Glutamatergic neuron (in vitro differentiated cells): ENCODE measurements around the gene PERCC1. TPM values are rescaled to one million over a fixed set of nuclear protein-coding genes. Genes with fewer than 3 reads are reported as not detected.
A peak's percentile ranks its signal among the peaks of the same experiment; 100 is the strongest.

Source experiments
- DNase-seq: peaks from one replicate; pipeline ENCODE4 v3.0.0; 2022
- H3K27ac Mint-ChIP-seq: one replicate; pipeline ENCODE4 v1.8.0; 2020; ENCODE audit warnings: mild to moderate bottlenecking, mixed read lengths, inconsistent platforms; ENCODE audit not compliant: unreplicated experiment
- H3K27me3 Mint-ChIP-seq: one replicate; pipeline ENCODE4 v1.8.0; 2020; ENCODE audit warnings: mild to moderate bottlenecking, moderate library complexity, mixed read lengths, inconsistent platforms; ENCODE audit not compliant: unreplicated experiment
- H3K36me3 Mint-ChIP-seq: one replicate; pipeline ENCODE4 v1.8.0; 2020; ENCODE audit warnings: mild to moderate bottlenecking, mixed read lengths, inconsistent platforms; ENCODE audit not compliant: unreplicated experiment
- H3K4me1 Mint-ChIP-seq: one replicate; pipeline ENCODE4 v1.8.0; 2020; ENCODE audit warnings: mild to moderate bottlenecking, low read depth, mixed read lengths, inconsistent platforms; ENCODE audit not compliant: unreplicated experiment
- H3K4me3 Mint-ChIP-seq: one replicate; pipeline ENCODE4 v1.8.0; 2020; ENCODE audit warnings: mild to moderate bottlenecking, mixed read lengths, inconsistent platforms; ENCODE audit not compliant: unreplicated experiment
- H3K9me3 Mint-ChIP-seq: one replicate; pipeline ENCODE4 v1.8.0; 2020; ENCODE audit warnings: mild to moderate bottlenecking, moderate library complexity, mixed read lengths, inconsistent platforms; ENCODE audit not compliant: unreplicated experiment
- total RNA-seq: library from RNA; stranded (reverse); fragmentation: NEBNext Ultra II Directional; extraction: Animal tissue kit (Norgen Biotek cat#: 25700); gene quantifications from one replicate; pipeline ENCODE4 v1.2.1, GENCODE V29; 2021; ENCODE audit not compliant: unreplicated experiment
- TF ChIP-seq, protein P1 (sequence below): fragments of 200-600 bp; sonication (generic); IDR thresholded peaks from one replicate; pipeline ENCODE4 v1.5.0; 2021; ENCODE audit not compliant: partially characterized antibody, unreplicated experiment

Gene PERCC1
- total RNA-seq, 1 donor from 2014 or later = not detected

DNA sequence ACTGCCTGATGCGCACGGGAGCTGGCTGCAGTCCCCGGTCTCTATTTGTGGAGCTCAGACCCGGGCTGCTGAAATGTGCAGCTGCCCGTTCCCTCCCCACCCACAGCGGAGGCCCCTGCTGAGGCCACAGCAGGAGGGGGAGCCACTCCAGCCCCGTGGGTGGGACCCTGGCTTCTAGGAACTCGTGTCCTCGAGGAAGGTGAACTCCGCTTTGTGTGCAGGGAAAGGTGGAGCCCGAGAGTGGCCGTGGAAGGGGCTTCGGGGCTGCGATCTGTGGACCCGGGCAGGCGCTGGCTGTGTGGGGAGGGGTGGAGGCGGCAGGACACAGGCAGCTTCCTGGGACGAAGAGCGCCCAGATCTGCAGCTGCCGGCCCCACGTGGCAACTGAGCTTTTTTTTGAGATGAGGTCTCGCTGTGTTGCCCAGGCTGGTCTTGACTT lies 10.5 kb downstream of the PERCC1 start:
- H3K4me3 Mint-ChIP-seq = no peak overlapping the region
- DNase-seq = peak; percentile 6
- H3K36me3 Mint-ChIP-seq = no peaks in the 10 kb centered on the region
- no peak overlapping the region for H3K27ac Mint-ChIP-seq
- TF ChIP-seq, protein P1, sequence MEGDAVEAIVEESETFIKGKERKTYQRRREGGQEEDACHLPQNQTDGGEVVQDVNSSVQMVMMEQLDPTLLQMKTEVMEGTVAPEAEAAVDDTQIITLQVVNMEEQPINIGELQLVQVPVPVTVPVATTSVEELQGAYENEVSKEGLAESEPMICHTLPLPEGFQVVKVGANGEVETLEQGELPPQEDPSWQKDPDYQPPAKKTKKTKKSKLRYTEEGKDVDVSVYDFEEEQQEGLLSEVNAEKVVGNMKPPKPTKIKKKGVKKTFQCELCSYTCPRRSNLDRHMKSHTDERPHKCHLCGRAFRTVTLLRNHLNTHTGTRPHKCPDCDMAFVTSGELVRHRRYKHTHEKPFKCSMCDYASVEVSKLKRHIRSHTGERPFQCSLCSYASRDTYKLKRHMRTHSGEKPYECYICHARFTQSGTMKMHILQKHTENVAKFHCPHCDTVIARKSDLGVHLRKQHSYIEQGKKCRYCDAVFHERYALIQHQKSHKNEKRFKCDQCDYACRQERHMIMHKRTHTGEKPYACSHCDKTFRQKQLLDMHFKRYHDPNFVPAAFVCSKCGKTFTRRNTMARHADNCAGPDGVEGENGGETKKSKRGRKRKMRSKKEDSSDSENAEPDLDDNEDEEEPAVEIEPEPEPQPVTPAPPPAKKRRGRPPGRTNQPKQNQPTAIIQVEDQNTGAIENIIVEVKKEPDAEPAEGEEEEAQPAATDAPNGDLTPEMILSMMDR = no peak
- H3K4me1 Mint-ChIP-seq = no peaks in the 10 kb centered on the region
- peaks cover 3% of the 10 kb centered on the region for H3K9me3 Mint-ChIP-seq
- H3K27me3 Mint-ChIP-seq = peaks cover under 1% of the 10 kb centered on the region

DNA sequence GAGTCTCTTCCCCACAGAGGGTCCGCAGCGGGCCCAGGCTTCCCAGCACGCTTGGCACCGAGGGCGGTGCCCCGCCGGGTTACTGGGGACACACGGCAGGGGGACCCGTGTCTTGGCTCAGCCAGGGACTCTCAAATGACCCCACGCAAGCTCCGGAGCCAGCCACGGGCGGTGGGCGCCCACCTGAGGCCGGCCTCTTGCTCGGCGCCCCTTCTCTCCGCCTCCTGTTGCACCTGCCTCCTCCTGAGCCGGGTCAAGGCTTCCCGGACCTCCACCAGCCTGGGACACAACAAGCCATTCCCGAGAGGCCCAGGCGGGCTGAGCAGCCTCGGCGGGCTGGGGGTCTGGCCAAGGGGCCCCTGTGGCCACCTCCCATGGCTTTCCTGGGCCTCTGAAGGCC lies 11.8 kb downstream of the PERCC1 start:
- peak; percentile 12 for DNase-seq
- H3K4me3 Mint-ChIP-seq = no peak overlapping the region
- H3K36me3 Mint-ChIP-seq = no peaks in the 10 kb centered on the region
- peaks cover 3% of the 10 kb centered on the region for H3K9me3 Mint-ChIP-seq
- TF ChIP-seq, protein P1 = no peak
- H3K27ac Mint-ChIP-seq = no peak overlapping the region
- H3K27me3 Mint-ChIP-seq = no peaks in the 10 kb centered on the region
- no peaks in the 10 kb centered on the region for H3K4me1 Mint-ChIP-seq

DNA sequence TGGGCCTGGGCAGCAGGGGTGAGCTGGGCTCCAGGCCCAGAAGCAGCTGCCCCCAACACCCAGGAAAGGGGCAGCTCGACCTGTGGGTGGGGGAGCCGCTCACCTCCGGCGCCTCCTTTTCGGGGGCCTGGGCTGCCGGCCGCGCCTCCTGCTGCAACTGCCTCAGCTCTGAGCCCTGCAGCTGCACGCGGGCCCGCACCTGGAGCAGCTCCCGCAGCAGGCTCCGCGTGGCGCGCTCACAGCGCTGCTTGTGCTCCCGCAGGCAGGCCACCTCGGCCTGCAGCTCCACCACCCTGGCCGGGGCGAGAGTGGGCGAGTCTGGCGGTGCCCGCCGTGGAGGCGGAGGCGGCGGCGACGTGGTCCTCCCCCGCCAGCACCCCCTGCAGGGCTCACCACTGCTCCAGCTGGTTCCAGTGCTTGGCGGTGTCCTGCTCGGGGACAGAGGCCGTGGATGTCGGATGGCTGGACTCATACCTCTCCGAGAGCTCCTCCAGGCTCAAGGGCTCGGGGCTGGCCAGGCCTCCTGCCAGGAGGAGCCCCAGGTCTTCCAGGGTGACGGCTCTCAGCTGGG lies 12.6 kb downstream of the PERCC1 start:
- H3K4me3 Mint-ChIP-seq = no peak overlapping the region
- H3K4me1 Mint-ChIP-seq = no peaks in the 10 kb centered on the region
- TF ChIP-seq, protein P1 = no peak
- peaks cover 5% of the 10 kb centered on the region for H3K9me3 Mint-ChIP-seq
- H3K27me3 Mint-ChIP-seq = no peaks in the 10 kb centered on the region
- DNase-seq = no peak
- no peak overlapping the region for H3K27ac Mint-ChIP-seq
- no peaks in the 10 kb centered on the region for H3K36me3 Mint-ChIP-seq

DNA sequence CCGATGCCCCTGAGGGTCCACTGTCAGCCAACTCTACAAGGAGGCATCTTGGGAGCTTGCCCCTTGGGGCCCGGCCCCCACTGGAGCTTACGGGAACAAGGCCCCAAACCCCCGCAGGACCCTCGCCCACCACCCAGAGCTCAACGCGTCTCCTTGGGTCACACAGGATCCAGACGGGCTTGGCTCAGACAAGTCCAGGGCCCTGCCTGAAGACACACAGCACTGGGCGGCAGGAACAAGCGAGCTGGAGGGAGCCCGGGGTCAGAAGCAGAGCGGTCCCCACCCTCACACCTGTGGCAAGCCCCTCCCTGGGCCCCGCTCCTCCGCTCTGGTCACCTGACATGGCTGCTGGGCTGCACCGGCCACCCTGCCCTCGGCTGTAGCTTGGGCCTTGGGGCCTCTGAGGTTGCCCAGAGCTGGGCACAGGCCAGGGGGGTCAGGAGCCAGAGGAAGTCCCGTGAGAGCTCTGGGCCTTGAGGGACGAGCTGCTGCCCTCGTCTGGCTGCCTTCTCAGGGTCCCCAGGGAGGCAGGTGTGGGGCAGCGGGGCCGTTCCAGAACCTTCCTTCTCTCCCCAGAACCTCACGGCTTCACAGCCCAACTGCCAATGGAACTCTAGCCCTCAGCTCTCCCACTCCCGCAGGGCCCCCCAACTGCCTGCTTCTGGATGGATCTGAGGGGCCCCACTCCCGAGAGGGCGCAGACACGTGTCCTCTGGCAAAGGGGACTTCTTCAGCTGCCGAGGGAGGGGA lies 13.3 kb downstream of the PERCC1 start, which contains the start of gene CCDC154:
TSS of gene CCDC154 (minus strand) at position 577 of the 750 bp plus-strand sequence. CDS start at position 343, 234 bp downstream.
- peaks cover 5% of the 10 kb centered on the region for H3K9me3 Mint-ChIP-seq
- no peak within 1 kb of the TSS for H3K27ac Mint-ChIP-seq
- H3K4me3 Mint-ChIP-seq = no peak within 1 kb of the TSS
- TF ChIP-seq, protein P1 = no peak
- no peaks in the 10 kb centered on the region for H3K36me3 Mint-ChIP-seq
- no peaks in the 10 kb centered on the region for H3K4me1 Mint-ChIP-seq
- no peaks in the 10 kb centered on the region for H3K27me3 Mint-ChIP-seq
- DNase-seq = no peak
